Activated CD4-positive, alpha-beta memory T cell treated with anti-CD3 and anti-CD28 coated beads for 36 hours (primary cell): Measurements from ENCODE around the gene CBX4. TPM values are rescaled to one million over a fixed set of nuclear protein-coding genes. Genes with fewer than 3 reads are reported as not detected.

Source experiments
- CTCF ChIA-PET: fragments of 350-600 bp; sonication (Branson Sonifier 250); formaldehyde crosslinking; loops from one replicate; lab custom pipeline; 2021; ENCODE audit warnings: antibody characterized with exemption, inconsistent platforms; lab: Charles Lee
- POLR2A ChIA-PET: fragments of 350-600 bp; sonication (Branson Sonifier 250); formaldehyde crosslinking; loops from one replicate; lab custom pipeline; 2021; ENCODE audit warnings: antibody characterized with exemption; lab: Charles Lee
- DNase-seq: peaks from one replicate; pipeline ENCODE4 v3.0.0-alpha.2; 2020
- H3K27ac Mint-ChIP-seq: one replicate; pipeline ENCODE4 v1.8.0; 2021; ENCODE audit warnings: mixed read lengths
- H3K27me3 Mint-ChIP-seq: one replicate; pipeline ENCODE4 v1.8.0; 2021; ENCODE audit warnings: mixed read lengths
- H3K36me3 Mint-ChIP-seq: one replicate; pipeline ENCODE4 v1.8.0; 2021; ENCODE audit warnings: mixed read lengths
- H3K4me1 Mint-ChIP-seq: one replicate; pipeline ENCODE4 v1.8.0; 2021; ENCODE audit warnings: low read depth, mixed read lengths
- H3K4me3 Mint-ChIP-seq: one replicate; pipeline ENCODE4 v1.8.0; 2021; ENCODE audit warnings: mild to moderate bottlenecking, mixed read lengths
- H3K9me3 Mint-ChIP-seq: one replicate; pipeline ENCODE4 v1.8.0; 2021; ENCODE audit warnings: mixed read lengths
- intact Hi-C: fragments of 100-400 bp; cut with micrococcal nuclease; formaldehyde crosslinking; loops from one replicate; pipeline ENCODE4 v1.15.1; 2023
- total RNA-seq, 2 experiments: library from RNA; stranded (reverse); gene quantifications; one replicate each; pipeline ENCODE4 v1.2.3, GENCODE V29; 2021

Gene CBX4
- total RNA-seq, 2 experiments from 2014 or later, result 14.0 to 14.2 TPM

DNA sequence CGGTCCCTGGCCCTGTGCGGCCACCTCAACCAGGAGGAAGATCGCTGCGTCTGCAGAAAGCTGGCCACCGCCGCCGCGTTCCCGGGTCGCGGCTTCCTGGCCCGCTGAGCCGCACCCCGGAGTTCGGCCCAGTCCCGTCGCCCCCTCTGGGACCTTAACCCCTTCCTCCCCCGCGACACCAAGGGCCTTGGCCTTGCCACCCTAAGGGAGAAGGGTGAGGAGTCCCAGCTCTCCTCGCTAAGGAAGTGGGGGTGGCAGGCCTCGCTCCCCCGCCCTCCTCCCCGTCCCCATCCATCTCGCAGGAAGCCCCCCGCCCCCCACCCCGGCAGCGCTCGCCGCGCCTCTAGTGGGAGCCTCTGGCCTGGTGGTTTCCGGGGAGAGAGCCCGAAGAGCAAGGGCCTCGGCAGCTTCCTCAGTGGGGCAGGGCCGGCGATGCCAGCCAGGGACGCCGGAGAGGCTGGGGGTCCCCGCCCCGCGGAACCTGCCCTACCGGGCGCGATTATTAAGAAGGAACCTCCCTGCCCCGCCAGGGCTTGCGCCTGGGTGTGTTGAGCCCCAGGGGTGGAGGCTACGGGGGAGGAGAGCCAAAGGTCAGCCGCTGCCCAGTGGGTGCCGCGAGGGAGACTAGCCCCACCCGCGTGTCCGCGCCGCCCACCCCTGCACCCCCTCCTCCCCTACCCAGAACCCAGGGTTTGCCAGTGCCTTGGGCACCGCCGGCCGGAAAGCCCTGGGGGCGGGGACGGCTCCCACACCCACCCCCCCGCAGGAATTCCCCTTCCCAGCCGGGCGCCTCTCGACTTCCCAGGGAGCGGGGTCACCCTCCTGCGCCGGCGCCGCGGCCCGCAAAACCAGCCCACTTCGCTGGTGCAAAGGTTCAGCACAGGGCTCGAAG is 6.8 kb downstream of the CBX4 start:
- H3K4me3 Mint-ChIP-seq, result no peak overlapping the region
- POLR2A ChIA-PET, result no interaction called here
- H3K4me1 Mint-ChIP-seq, result peaks cover 20% of the 10 kb centered on the region
- no peak overlapping the region for H3K27ac Mint-ChIP-seq
- no peaks in the 10 kb centered on the region for H3K27me3 Mint-ChIP-seq
- peaks cover 9% of the 10 kb centered on the region for H3K36me3 Mint-ChIP-seq
- H3K9me3 Mint-ChIP-seq, result no peaks in the 10 kb centered on the region
- DNase-seq, result no peak
- intact Hi-C loops, result no loop called here
- CTCF ChIA-PET, result interaction anchor here (0.6 to 1.6 kb wide), 4 partner anchors 11 to 57 kb away, joined by 3 to 5 read pairs (median 3); no protein-coding TSS in a partner anchor

DNA sequence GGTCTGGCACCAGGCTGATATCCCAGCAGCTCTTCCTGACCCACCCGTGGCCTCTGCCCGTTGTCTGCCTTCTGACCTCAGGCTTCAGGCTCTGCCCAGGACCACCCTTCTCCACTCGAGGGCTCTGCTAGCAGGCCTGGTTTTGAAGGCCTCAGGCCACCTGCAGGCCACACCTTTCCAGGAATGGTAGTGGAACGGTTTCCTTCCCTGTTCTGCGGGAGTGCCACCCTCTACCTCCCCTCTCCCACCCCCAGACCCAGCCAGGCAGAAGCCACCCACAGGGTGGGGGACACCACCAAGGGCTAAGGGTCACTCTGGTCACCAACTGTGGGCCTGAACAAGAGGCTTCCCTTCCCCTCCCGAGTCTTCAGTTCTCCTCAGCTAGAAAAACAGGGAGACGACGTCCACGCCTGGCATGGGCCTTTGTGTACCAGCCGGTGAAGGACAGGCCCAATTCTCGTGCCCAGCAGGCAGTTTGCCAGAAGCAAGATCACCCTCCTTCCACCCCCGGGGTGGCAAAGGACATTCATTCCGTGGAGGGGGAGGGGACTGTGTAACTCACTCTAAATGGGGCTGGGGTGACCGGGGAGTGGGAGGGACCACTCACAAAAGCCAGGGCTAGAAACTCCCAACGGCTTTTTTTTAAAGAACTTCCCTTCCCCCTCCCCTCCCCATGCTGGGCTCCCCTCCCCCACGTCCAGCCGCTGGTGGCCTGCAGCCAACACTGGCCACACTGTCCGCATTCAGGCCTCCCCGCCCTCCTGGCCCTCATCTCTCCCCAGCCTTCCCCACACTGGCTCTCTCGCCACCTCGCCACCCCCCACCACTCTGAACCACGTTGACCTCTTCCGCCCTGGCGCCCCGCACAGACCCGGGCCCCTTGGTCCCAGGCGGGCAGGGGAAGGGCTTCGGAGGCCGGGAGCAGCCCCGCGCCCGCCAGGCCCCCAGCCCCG is 7.7 kb downstream of the CBX4 start:
- no peak overlapping the region for H3K4me3 Mint-ChIP-seq
- peaks cover 14% of the 10 kb centered on the region for H3K4me1 Mint-ChIP-seq
- no peaks in the 10 kb centered on the region for H3K27me3 Mint-ChIP-seq
- peaks cover 9% of the 10 kb centered on the region for H3K36me3 Mint-ChIP-seq
- H3K9me3 Mint-ChIP-seq, result no peaks in the 10 kb centered on the region
- H3K27ac Mint-ChIP-seq, result no peak overlapping the region
- no peak for DNase-seq
- POLR2A ChIA-PET, result interaction anchor here (1.3 kb wide), 1 partner anchor 7 kb away, joined by 3 read pairs; no protein-coding TSS in a partner anchor
- intact Hi-C loops, result no loop called here
- CTCF ChIA-PET, result interaction anchor here (1.4 kb wide), 1 partner anchor 9 kb away, joined by 5 read pairs; no protein-coding TSS in a partner anchor

DNA sequence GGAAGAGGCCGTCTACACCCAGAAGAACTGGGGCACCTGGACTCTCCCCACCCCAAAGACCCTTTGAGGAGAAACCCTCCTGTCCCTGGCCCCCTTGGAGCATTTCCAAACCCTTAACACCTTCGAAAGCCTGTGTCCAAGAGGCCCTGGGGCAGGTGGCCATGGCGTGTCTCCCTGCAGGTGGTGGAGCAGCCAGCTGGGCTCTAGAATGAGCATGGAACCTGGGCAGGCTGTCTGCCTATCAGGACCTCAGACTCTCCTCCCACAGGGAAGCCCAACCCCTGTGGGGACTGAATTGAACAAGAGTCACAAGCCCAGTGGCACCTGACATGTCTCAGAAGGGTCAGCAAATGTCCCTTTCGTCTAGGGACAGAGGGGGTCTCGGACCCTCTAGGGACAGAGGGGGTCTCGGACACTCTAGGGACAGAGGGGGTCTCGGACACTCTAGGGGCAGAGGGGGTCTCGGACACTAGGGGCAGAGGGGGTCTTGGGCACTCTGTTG is 8.4 kb downstream of the CBX4 start:
- H3K27me3 Mint-ChIP-seq, result no peaks in the 10 kb centered on the region
- peaks cover 9% of the 10 kb centered on the region for H3K36me3 Mint-ChIP-seq
- H3K4me1 Mint-ChIP-seq, result peaks cover 20% of the 10 kb centered on the region
- H3K4me3 Mint-ChIP-seq, result no peak overlapping the region
- H3K27ac Mint-ChIP-seq, result no peak overlapping the region
- POLR2A ChIA-PET, result interaction anchor here (1.3 kb wide), 1 partner anchor 8 kb away, joined by 3 read pairs; no protein-coding TSS in a partner anchor
- intact Hi-C loops, result no loop called here
- CTCF ChIA-PET, result interaction anchor here (1.4 kb wide), 1 partner anchor 9 kb away, joined by 5 read pairs; no protein-coding TSS in a partner anchor
- H3K9me3 Mint-ChIP-seq, result no peaks in the 10 kb centered on the region
- no peak for DNase-seq

DNA sequence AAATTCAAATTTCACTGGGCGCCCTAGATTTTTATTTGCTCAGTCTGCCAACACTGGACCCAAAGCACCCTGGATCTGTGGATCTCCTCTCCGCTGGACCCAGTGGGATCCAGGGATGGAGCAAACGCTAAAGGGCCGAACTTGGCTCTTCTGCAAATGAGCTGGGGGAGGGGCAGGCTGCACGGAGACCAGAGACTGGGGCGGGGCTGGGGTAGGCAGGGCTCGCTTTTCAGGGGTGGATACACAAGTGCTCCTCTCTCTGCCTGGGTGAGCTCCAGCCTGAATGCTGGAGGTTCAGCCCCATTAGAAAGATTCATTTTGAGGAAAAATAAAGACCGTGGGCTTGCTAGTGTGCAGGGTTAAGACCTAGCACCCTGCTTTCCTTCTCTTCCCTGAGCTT is 8.9 kb downstream of the CBX4 start:
- Mint-ChIP-seq H3K4me1 (peaks cover 20% of the 10 kb centered on the region), H3K27ac (no peak overlapping the region), H3K9me3 (no peaks in the 10 kb centered on the region), H3K27me3 (no peaks in the 10 kb centered on the region), H3K36me3 (peaks cover 9% of the 10 kb centered on the region), H3K4me3 (no peak overlapping the region)
- ChIA-PET POLR2A (interaction anchor here (1.3 kb wide), 1 partner anchor 8 kb away, joined by 3 read pairs; no protein-coding TSS in a partner anchor), CTCF (interaction anchor here (1.4 kb wide), 1 partner anchor 10 kb away, joined by 5 read pairs; no protein-coding TSS in a partner anchor)
- intact Hi-C loops, result no loop called here
- DNase-seq, result no peak

DNA sequence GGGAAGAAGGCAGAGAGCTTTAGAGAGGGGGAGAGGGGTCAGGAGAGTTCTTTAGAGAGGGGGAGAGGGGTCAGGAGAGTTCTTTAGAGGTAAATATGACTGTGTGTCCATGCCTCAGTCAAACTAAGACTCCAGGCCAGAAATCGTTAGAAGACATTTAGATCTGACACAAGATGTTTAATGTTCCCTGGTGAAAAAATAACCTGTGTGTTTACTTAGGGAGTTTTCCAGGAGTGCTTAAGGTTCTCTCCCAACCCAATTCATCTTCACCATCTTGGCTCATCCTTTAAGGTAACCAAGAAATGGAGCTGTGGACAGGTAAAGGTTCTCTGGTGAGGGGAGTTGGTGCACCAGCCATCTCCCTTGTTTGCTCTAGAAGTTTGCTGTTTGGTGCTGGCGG is 9.8 kb downstream of the CBX4 start:
- ChIA-PET CTCF (interaction anchor here (1.0 kb wide), 1 partner anchor 10 kb away, joined by 3 read pairs; the partner anchor contains the start of gene CBX4), POLR2A (no interaction called here)
- H3K4me3 Mint-ChIP-seq, result no peak overlapping the region
- H3K9me3 Mint-ChIP-seq, result no peaks in the 10 kb centered on the region
- H3K36me3 Mint-ChIP-seq, result peaks cover 2% of the 10 kb centered on the region
- H3K27ac Mint-ChIP-seq, result no peak overlapping the region
- peaks cover 13% of the 10 kb centered on the region for H3K4me1 Mint-ChIP-seq
- no peaks in the 10 kb centered on the region for H3K27me3 Mint-ChIP-seq
- DNase-seq, result no peak
- intact Hi-C loops, result no loop called here

DNA sequence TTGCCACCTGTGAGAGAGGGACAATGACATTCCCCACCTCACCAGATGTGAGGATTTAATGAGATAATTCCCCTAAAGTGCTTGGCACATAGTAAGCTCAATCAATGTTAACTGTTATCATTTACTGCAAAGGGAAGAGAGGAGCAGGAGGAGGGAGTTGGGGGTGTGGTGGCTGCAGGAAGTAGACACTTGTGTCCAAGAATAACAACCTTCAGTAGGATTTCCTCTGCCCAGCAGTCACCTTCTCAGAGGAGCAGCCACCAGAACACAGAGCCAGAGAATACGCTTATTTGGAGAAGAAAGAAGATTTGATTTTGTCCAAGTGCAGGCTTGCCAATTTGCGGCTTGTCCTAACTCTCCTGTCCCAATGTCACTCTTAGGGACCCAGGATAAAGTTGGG is 10.2 kb downstream of the CBX4 start:
- ChIA-PET POLR2A (no interaction called here), CTCF (interaction anchor here (1.0 kb wide), 1 partner anchor 11 kb away, joined by 3 read pairs; the partner anchor contains the start of gene CBX4)
- H3K4me1 Mint-ChIP-seq, result peaks cover 13% of the 10 kb centered on the region

DNA sequence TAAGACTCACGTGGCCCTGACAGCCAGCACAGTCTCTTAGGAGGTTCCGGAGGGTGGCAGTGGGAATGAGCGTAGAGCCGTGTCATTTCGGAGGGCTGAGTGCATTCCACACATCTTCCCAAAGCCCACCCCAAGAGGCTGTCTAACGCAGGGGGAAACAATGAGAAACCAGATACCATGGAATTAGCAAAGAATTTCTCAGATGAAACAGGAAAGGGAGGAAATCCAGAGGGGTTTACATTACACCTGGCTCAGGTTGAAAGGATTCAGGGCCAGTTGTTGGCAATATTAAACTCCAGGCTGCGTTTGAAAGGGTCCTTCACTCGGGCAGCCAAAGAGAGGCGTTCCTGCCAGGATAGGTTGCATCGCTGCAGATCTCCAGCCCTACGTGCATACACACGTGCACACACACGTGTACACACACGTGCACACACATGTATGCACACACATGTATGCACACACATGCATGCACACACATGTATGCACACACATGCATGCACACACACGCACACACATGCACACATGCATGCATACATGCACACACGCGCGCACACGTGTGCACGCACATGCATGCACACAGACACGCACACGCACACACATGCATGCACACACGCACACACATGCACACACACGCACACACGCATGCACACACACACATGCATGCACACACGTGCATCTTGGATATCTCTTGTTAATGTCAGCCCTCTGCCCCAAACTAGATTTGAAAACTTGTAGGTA is 12.2 kb downstream of the CBX4 start:
- Mint-ChIP-seq H3K4me1 (peaks cover 9% of the 10 kb centered on the region), H3K27me3 (no peaks in the 10 kb centered on the region), H3K27ac (no peak overlapping the region), H3K9me3 (no peaks in the 10 kb centered on the region), H3K36me3 (no peaks in the 10 kb centered on the region), H3K4me3 (no peak overlapping the region)
- intact Hi-C loops, result no loop called here
- ChIA-PET CTCF (no interaction called here), POLR2A (no interaction called here)
- DNase-seq, result no peak

More for the DNA sequence above, 10.2 kb downstream of the CBX4 start:
- no peak overlapping the region for H3K4me3 Mint-ChIP-seq
- H3K36me3 Mint-ChIP-seq, result no peaks in the 10 kb centered on the region
- H3K9me3 Mint-ChIP-seq, result no peaks in the 10 kb centered on the region
- no peak for DNase-seq
- H3K27ac Mint-ChIP-seq, result no peak overlapping the region
- intact Hi-C loops, result no loop called here
- no peaks in the 10 kb centered on the region for H3K27me3 Mint-ChIP-seq

DNA sequence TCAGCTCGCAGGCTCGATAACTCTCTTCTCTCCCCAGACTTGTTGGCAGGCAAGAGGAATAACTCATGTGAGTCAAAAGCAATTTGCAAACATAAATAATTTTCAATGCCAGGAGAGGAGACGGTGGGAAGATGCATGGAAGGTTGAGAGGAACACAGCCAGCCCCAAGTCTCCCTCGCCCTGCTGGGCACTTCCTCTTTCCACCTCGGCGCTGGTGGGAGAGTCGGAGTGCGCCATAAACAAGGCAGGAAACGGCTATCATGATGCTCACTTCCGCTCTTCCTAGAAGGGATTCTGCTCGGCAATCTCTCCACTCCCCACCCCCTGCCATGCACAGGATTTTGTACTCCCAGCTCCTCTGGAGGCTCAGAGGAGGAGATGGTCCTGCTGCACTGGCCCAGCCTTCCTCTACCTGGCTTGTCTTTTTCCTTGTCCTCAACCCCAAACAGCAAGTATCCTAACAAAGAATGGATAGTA is 13.0 kb downstream of the CBX4 start:
- ChIA-PET CTCF (interaction anchor here (1.1 to 1.3 kb wide), 2 partner anchors 10 to 12 kb away, joined by 4 read pairs; partner anchors contain the start of gene CBX4), POLR2A (no interaction called here)
- DNase-seq, result no peak
- H3K9me3 Mint-ChIP-seq, result no peaks in the 10 kb centered on the region
- intact Hi-C loops, result no loop called here
- no peak overlapping the region for H3K27ac Mint-ChIP-seq
- peaks cover 9% of the 10 kb centered on the region for H3K4me1 Mint-ChIP-seq
- H3K4me3 Mint-ChIP-seq, result no peak overlapping the region
- H3K36me3 Mint-ChIP-seq, result no peaks in the 10 kb centered on the region
- H3K27me3 Mint-ChIP-seq, result peaks cover 1% of the 10 kb centered on the region

DNA sequence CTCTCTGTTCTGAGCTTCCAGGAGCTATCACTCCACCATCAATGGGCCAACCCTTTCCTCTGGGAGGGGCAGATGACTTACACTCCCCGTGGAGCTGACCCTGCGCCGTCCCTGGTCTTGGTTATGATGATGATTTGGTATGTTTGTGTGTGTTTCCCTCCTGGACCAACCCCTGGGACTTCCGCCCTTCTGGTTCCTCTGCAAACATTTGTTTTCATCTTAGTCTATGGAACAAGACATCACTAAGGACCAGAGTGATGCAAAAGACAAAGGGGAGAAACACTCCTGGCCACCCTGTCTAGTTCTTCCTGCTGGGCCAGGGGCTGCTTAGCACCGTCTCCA is 13.7 kb downstream of the CBX4 start:
- ChIA-PET CTCF (interaction anchor here (1.1 to 1.3 kb wide), 3 partner anchors 10 to 50 kb away, joined by 3 to 4 read pairs (median 4); partner anchors contain the start of gene CBX4), POLR2A (interaction anchor here (1.6 kb wide), 1 partner anchor 13 kb away, joined by 4 read pairs; no protein-coding TSS in a partner anchor)
- Mint-ChIP-seq H3K27me3 (peaks cover 2% of the 10 kb centered on the region), H3K4me1 (peaks cover 9% of the 10 kb centered on the region), H3K9me3 (no peaks in the 10 kb centered on the region), H3K36me3 (no peaks in the 10 kb centered on the region), H3K4me3 (no peak overlapping the region), H3K27ac (no peak overlapping the region)
- intact Hi-C loops, result no loop called here
- no peak for DNase-seq

DNA sequence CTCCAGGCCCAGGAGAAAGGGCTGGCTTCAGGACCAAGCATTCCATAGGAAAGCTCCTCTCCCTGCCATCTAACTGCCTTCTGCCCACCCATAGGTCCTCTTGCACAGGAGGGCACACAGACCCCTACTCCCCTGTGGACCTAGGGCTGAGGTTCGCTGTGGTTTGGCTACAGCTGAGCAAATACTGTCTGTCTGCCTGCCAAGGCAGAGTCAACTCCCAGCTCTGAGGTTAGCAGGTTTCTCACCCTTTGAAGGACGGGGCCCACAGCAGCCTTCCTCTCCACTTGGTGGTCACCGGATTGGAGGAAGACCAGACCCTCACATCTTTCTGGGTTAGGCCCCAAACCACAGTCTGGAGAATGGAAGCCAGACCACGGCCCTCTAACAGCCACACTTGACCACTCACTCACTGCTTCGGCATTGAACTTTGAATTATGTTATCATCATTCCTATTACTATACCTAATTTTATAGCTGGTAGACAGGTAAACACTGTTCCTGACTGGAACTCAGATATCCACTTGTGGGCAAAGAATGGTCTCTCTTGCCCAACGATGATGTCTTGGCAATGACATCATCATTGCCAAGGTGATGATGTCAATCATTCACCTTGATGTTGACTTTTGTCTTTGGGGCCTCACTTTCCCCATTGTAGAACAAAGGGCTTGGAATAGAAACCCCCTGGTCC is 14.2 kb downstream of the CBX4 start:
- no peak overlapping the region for H3K27ac Mint-ChIP-seq
- H3K9me3 Mint-ChIP-seq, result no peaks in the 10 kb centered on the region
- POLR2A ChIA-PET, result interaction anchor here (1.6 kb wide), 1 partner anchor 13 kb away, joined by 4 read pairs; no protein-coding TSS in a partner anchor
- H3K27me3 Mint-ChIP-seq, result peaks cover 2% of the 10 kb centered on the region
- peaks cover 9% of the 10 kb centered on the region for H3K4me1 Mint-ChIP-seq
- H3K36me3 Mint-ChIP-seq, result no peaks in the 10 kb centered on the region
- CTCF ChIA-PET, result interaction anchor here (1.1 to 1.3 kb wide), 2 partner anchors 14 to 50 kb away, joined by 3 to 4 read pairs; partner anchors contain the start of gene CBX4
- intact Hi-C loops, result no loop called here
- DNase-seq, result no peak
- no peak overlapping the region for H3K4me3 Mint-ChIP-seq
